GM19324 (cell line): ENCODE data around the gene PPP1R36.

Experiments
- ATAC-seq: cut with Tn5 transposase; IDR thresholded peaks from one replicate; pipeline ENCODE4 v1.9.1; 2021; ENCODE audit warnings: mild to moderate bottlenecking, moderate library complexity; ENCODE audit not compliant: unreplicated experiment, low FRiP score

PPP1R36 gene

GRCh38 chr14:64638625-64639024 lies 88.9 kb downstream of the PPP1R36 start:
- no peak for ATAC-seq
